ENCODE measurements around the gene RAB11FIP5. TPM values are rescaled to one million over a fixed set of nuclear protein-coding genes. Genes with fewer than 3 reads are reported as not detected.
A peak's percentile ranks its signal among the peaks of the same experiment; 100 is the strongest.

RAB11FIP5 gene, protein sequence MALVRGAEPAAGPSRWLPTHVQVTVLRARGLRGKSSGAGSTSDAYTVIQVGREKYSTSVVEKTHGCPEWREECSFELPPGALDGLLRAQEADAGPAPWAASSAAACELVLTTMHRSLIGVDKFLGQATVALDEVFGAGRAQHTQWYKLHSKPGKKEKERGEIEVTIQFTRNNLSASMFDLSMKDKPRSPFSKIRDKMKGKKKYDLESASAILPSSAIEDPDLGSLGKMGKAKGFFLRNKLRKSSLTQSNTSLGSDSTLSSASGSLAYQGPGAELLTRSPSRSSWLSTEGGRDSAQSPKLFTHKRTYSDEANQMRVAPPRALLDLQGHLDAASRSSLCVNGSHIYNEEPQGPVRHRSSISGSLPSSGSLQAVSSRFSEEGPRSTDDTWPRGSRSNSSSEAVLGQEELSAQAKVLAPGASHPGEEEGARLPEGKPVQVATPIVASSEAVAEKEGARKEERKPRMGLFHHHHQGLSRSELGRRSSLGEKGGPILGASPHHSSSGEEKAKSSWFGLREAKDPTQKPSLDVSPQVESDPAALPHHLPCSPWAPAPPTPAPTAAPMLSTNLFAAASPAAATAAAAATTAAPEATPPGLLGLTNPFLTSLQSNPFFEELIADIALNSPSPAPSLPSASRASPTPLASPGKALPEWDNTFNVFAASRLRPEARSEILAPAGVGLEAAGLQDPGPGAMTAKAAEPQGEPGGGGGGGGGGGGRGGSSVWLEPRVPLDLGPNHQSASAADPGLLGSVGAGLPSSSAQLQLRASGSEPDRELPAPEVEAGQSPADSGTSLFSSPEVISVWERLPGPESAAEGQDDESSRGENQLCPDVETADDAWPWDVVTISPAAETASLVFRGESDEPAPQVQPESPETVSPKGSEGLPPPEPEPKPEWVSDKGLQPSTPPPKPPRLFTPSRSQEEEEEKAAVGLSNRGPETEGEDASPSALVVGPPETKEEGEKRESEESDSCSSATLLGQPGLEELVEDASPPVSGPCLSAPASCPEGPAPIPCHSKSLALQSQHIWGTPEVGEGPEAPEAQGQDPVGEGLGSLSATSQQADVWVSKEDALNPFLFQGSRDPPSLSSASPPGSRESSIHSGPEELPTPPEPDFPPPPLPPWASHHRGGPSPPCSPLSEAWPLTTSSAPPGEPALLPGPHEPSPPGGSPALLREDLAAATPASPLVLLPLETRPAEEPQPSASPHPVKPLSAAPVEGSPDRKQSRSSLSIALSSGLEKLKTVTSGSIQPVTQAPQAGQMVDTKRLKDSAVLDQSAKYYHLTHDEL (N-terminal part only)
- 10 to 100 TPM; 21.0 to 35.3 (median 29.9) TPM for total RNA-seq

DNA sequence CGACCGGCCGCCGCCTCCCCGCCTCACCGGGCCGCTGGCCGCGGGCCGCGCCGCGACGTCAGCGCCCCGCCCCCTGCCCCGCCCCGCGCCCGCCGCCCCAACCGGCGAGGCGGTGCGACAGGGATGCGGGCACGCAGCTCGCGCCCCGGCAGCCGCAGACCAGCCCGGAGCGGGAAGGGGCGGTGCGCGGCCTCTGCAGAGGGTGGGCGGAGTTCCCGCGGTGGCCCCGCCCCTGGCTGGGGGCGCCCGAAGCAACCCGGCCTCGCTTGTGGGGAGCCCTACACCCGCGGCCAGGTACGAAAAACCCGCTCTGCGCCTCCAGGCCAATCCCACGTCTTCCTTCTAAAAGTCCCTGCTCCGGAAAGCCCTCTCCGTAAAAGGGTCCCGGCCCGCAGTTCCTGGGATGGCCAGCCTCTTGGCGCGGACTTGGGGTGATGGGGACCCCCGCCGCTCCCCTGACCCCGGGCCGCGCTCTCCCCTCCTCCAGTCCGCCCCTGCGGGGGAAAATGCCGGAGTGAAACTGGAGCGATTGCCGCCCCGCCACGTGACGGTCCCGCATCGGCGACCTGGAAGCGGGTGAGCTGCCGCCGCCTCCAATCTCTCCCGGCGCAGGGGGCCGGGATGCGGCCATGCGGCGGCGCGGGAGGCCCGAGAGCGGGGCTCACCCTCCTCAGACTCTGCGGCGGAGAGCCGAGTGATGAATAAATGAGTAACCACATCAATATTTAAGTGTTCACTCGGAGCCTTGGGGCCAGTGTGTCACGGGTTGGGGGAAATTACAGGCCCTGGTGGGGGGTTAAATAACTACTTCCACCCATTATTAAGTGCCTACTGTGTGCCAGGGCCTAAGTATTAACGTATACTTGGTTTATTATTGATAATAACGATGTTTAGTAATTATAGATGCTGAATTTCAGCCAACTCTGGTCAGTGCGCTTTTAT lies at the start of gene RAB11FIP5:
TSS of gene RAB11FIP5 (minus strand) at position 36 of the 942 bp plus-strand sequence. CDS start 171 bp downstream, outside the sequence.
- Histone ChIP-seq H3K27ac (peak within 1 kb of the TSS; percentile 80 to 89 (median 86)), H3K9me3 (no peaks in the 10 kb centered on the region), H3K4me3 (peak within 1 kb of the TSS; percentile 69 to 74 (median 72)), H3K27me3 (peaks cover 0 to 4% (median 0%) of the 10 kb centered on the region in 4 donors), H3K36me3 (no peaks in the 10 kb centered on the region), H3K4me1 (peaks cover 18 to 33% (median 23%) of the 10 kb centered on the region in 4 donors)
- peak; percentile 87 to 93 for ATAC-seq (ENCODE audit: low FRiP score in 2 of 2)
- 7 to 9% methylated on average over 15 to 20 of the region's 93 CpGs for WGBS, 2 donors
- TF ChIP-seq POLR2A (IDR thresholded peaks at IDR 0.05) (peak in 3 of 4 donors; percentile 11 to 45 (median 32)), POLR2AphosphoS5 (IDR thresholded peaks at IDR 0.05) (peak in 1 of 2 donors; percentile 51), EP300 (IDR thresholded peaks at IDR 0.05) (no peak), CTCF (IDR thresholded peaks at IDR 0.05) (peak in 2 of 6 experiments; percentile 8 to 12)
- peak; percentile 87 to 96 for DNase-seq

DNA sequence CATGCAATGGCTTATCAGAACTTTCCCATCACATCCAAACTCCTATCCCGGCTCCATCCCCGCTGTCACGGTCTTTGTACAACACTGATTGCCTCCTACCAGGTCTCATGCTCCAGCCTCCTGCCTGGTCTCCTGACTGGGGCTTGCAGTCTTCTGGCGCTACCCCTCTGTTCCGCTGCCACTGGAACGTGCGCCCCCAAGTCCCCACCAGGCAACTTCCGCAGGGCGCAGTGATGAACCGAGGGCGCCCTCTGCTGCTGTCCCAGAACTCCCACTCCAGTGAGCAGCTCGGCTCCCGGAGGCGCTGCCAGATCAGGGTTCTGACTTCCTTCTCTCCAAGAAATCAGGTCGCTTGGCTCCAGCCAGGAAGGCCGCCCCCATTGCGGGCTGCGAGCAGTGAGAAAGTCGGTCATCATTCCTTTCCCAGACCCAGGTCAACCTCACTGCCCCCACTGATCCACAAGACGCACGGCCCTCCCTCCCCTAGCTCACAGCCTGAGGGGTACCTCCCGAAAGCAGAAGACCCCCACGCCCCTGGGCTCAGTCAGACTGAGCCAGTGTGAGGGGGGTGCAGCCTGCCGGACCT lies 43.9 kb upstream of the RAB11FIP5 start:
- peak; percentile 38 to 90 for ATAC-seq (ENCODE audit: low FRiP score in 2 of 2)
- no peaks in the 10 kb centered on the region for H3K9me3 ChIP-seq
- no peak overlapping the region for H3K27ac ChIP-seq
- H3K4me1 ChIP-seq = peaks cover 0 to 8% (median 4%) of the 10 kb centered on the region in 4 donors
- 13 to 31% methylated on average over 7 to 23 of the region's 24 CpGs for WGBS, 2 donors
- H3K4me3 ChIP-seq = no peak overlapping the region
- peak; percentile 37 to 82 for DNase-seq
- no peaks in the 10 kb centered on the region for H3K36me3 ChIP-seq
- TF ChIP-seq POLR2A (IDR thresholded peaks at IDR 0.05) = no peak
- TF ChIP-seq CTCF (IDR thresholded peaks at IDR 0.05) = peak; percentile 35 to 67 (median 60)
- H3K27me3 ChIP-seq = peaks cover 0 to 6% (median 2%) of the 10 kb centered on the region in 4 donors

DNA sequence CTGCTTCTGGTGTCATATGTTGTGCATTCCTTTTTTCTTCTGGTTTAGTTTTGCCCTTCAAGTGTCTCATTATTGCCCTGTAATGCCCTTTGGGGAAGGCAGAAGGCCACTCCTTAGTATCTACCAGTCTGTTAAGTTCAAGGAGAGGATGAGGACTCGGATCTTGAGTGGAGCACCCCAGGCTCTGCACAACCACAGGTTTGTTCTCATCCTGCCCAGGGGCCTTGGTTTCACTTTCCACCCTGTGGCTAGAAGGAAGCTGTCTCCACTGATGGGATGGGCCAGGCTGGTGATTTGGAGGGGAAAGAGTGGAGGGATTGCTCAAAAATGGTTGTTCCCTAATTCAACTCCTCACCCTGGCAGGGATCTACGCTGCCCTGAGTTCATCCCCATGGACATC lies 30.2 kb upstream of the RAB11FIP5 start:
- TF ChIP-seq CTCF (IDR thresholded peaks at IDR 0.05) (no peak), POLR2AphosphoS5 (IDR thresholded peaks at IDR 0.05) (no peak), POLR2A (IDR thresholded peaks at IDR 0.05) (no peak), EP300 (IDR thresholded peaks at IDR 0.05) (no peak)
- H3K9me3 ChIP-seq = no peaks in the 10 kb centered on the region
- H3K4me1 ChIP-seq = no peaks in the 10 kb centered on the region
- whole genome bisulfite sequencing, 2 donors = 55 to 74% methylated on average over 2 of the region's 2 CpGs
- no peak overlapping the region for H3K27ac ChIP-seq
- H3K36me3 ChIP-seq = no peaks in the 10 kb centered on the region
- DNase-seq (no peak), ATAC-seq (ENCODE audit: low FRiP score in 2 of 2) (no peak)
- no peaks in the 10 kb centered on the region for H3K27me3 ChIP-seq
- no peak overlapping the region for H3K4me3 ChIP-seq
